HepG2 (cell line): ENCODE results near the gene GPN1. TPM values are rescaled to one million over a fixed set of nuclear protein-coding genes. Genes with fewer than 3 reads are reported as not detected.

Source experiments
- CTCF ChIP-seq: sonication (generic); formaldehyde crosslinking; IDR thresholded peaks from 2 replicates; pipeline ENCODE4 v1.5.0; 2020; ENCODE audit warnings: mild to moderate bottlenecking, missing genetic modification reagents, moderate library complexity
- IKZF4 ChIP-seq: sonication (generic); formaldehyde crosslinking; IDR thresholded peaks from 2 replicates; pipeline ENCODE4 v1.5.1; 2020; ENCODE audit warnings: borderline replicate concordance, mild to moderate bottlenecking, low read depth, missing genetic modification reagents; ENCODE audit errors: not compliant biosample characterization
- IRF2 ChIP-seq: IDR thresholded peaks from 2 replicates; pipeline ENCODE4 v1.6.1; 2018; ENCODE audit warnings: missing genetic modification reagents, missing compliant biosample characterization
- MTERF4 ChIP-seq: sonication (generic); formaldehyde crosslinking; IDR thresholded peaks from 2 replicates; pipeline ENCODE4 v1.8.0; 2023; ENCODE audit warnings: mild to moderate bottlenecking, missing genetic modification reagents
- NCOA1 ChIP-seq: sonication (generic); formaldehyde crosslinking; IDR thresholded peaks from 2 replicates; pipeline ENCODE4 v1.9.0; 2021; ENCODE audit warnings: missing genetic modification reagents
- RBFOX2 ChIP-seq: fragments of 200-400 bp; formaldehyde crosslinking; IDR thresholded peaks from 2 replicates; pipeline ENCODE4 v1.6.1; 2017; ENCODE audit warnings: low read depth, mild to moderate bottlenecking, low read length
- STAT6 ChIP-seq: sonication (generic); formaldehyde crosslinking; IDR thresholded peaks from 2 replicates; pipeline ENCODE4 v1.4.0; 2020; ENCODE audit warnings: missing genetic modification reagents, mild to moderate bottlenecking, borderline replicate concordance
- THAP8 ChIP-seq: sonication (generic); formaldehyde crosslinking; IDR thresholded peaks from 2 replicates; pipeline ENCODE4 v1.5.1; 2020; ENCODE audit warnings: missing genetic modification reagents, mild to moderate bottlenecking, borderline replicate concordance
- TIGD3 ChIP-seq: sonication (generic); formaldehyde crosslinking; IDR thresholded peaks from 2 replicates; pipeline ENCODE4 v1.5.1; 2020; ENCODE audit warnings: mild to moderate bottlenecking, missing genetic modification reagents, borderline replicate concordance
- XBP1 ChIP-seq: sonication (generic); formaldehyde crosslinking; IDR thresholded peaks from 2 replicates; pipeline ENCODE4 v1.5.0; 2020; ENCODE audit warnings: missing genetic modification reagents
- ZNF205 ChIP-seq: IDR thresholded peaks from 2 replicates; pipeline ENCODE4 v1.6.1; 2018; ENCODE audit warnings: missing biosample characterization, missing genetic modification reagents
- ZNF282 ChIP-seq: fragments of 450-650 bp; IDR thresholded peaks from 2 replicates; pipeline ENCODE4 v1.6.1; 2018; ENCODE audit not compliant: partially characterized antibody
- ZNF326 ChIP-seq: sonication (generic); formaldehyde crosslinking; IDR thresholded peaks from 2 replicates; pipeline ENCODE4 v1.4.0; 2020; ENCODE audit warnings: missing genetic modification reagents, borderline replicate concordance
- ZNF460 ChIP-seq: sonication (generic); formaldehyde crosslinking; IDR thresholded peaks from 2 replicates; pipeline ENCODE4 v1.5.1; 2020; ENCODE audit warnings: missing genetic modification reagents, mild to moderate bottlenecking, borderline replicate concordance
- ZNF740 ChIP-seq: sonication (generic); formaldehyde crosslinking; IDR thresholded peaks from 2 replicates; pipeline ENCODE4 v1.4.0; 2020; ENCODE audit warnings: missing genetic modification reagents
- polyA plus RNA-seq, 8 experiments: library from polyadenylated mRNA; depleted of rRNA in 3 of 8; stranded (reverse) in 7 of 8; unstranded in 1 of 8; fragments of >200 nt; fragmentation: Illumina TruSeq in 4 of 8; extraction: Trizol in 4 of 8; gene quantifications; 2 replicates each; pipeline versions ENCODE4 v1.2.1 to v1.2.3, GENCODE V29; 2011 to 2016; ENCODE audit warnings: low read depth in 4 of 8, missing spikeins in 1 of 8, mixed read lengths in 1 of 8; ENCODE audit not compliant: insufficient read depth in 1 of 8
- total RNA-seq, 5 experiments: library from RNA; depleted of rRNA; stranded (reverse); fragments of >200 nt; fragmentation: Illumina TruSeq; extraction: Trizol; gene quantifications; 2 replicates each; pipeline ENCODE4 v1.2.3, GENCODE V29; 2016; ENCODE audit warnings: low read depth in 1 of 5

The GPN1 gene
- total and polyA plus RNA-seq, 2 of the 13 experiments (the other 11 are each of a cell fraction or from before 2014, with no cell fraction given) = 54.5 to 62.7 TPM

- TF ChIP-seq MTERF4 = peak; percentile 98
- TF ChIP-seq ZNF326 = no peak
- no peak for TF ChIP-seq TIGD3 (CRISPR knock-in tag)
- TF ChIP-seq IRF2 (CRISPR knock-in tag) = peak; percentile 88; the same call in 1 of the 2 replicates
- TF ChIP-seq CTCF = 0 out of 2 replicates have a peak, but pooled peaks have one; percentile 23
- TF ChIP-seq NCOA1 (CRISPR knock-in tag) = peak; percentile 57; the same call in 1 of the 2 replicates
- TF ChIP-seq ZNF282 = no peak
- TF ChIP-seq ZNF460 (CRISPR knock-in tag) = peak; percentile 18; the same call in 1 of the 2 replicates
- TF ChIP-seq RBFOX2 = peak; percentile 80
- no peak for TF ChIP-seq XBP1 (CRISPR knock-in tag)
- TF ChIP-seq ZNF205 (CRISPR knock-in tag) = no peak
- peak; percentile 28 for TF ChIP-seq IKZF4
- 0 out of 2 replicates have a peak, but pooled peaks have one; percentile 61 for TF ChIP-seq THAP8
- TF ChIP-seq ZNF740 (CRISPR knock-in tag) = no peak
- peak; percentile 94 for TF ChIP-seq STAT6
These were observed at the start of gene GPN1, which contains the start of gene CCDC121 (continued) for GRCh38 chr2:27628767-27629709.
